M059J (cell line): ENCODE results near the gene PRMT6. TPM values are rescaled to one million over a fixed set of nuclear protein-coding genes. Genes with fewer than 3 reads are reported as not detected.
"Not testable (repeated sequence)": the region's sequence is repeated elsewhere in the genome, so short reads cannot be mapped to it uniquely, and the experiment has no call there.

Experiments
- DNase-seq: peaks from one replicate; pipeline ENCODE4 v3.0.0-alpha.2; 2012; ENCODE audit warnings: low read depth
- total RNA-seq: library from RNA; depleted of rRNA; stranded (reverse); fragments of >200 nt; shearing (Covaris generic); gene quantifications from 2 replicates; pipeline ENCODE4 v1.2.3, GENCODE V29; 2014; rRNA removed

The PRMT6 gene
- 18.7 and 22.7 TPM in 2 replicates for total RNA-seq

DNA sequence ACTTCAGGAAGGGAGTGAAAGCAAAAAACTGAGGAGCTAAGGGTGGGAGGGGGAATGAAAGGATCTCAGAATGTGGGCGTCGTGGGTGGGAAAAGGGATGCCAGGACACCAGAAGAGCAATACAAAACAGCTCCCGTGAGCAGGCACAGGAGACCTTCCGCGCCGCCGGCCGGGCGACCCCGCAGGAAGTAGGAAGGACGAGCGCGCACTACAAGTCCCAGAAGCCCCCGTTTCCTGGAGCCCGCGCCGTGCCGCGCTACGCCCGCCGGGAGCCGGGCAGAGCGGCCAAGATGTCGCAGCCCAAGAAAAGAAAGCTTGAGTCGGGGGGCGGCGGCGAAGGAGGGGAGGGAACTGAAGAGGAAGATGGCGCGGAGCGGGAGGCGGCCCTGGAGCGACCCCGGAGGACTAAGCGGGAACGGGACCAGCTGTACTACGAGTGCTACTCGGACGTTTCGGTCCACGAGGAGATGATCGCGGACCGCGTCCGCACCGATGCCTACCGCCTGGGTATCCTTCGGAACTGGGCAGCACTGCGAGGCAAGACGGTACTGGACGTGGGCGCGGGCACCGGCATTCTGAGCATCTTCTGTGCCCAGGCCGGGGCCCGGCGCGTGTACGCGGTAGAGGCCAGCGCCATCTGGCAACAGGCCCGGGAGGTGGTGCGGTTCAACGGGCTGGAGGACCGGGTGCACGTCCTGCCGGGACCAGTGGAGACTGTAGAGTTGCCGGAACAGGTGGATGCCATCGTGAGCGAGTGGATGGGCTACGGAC, at the start of gene PRMT6:
PRMT6 (plus strand) TSS at position 249 of the 771 bp plus-strand sequence; CDS start at position 291, 42 bp downstream.
- DNase-seq: peak; percentile 75

DNA sequence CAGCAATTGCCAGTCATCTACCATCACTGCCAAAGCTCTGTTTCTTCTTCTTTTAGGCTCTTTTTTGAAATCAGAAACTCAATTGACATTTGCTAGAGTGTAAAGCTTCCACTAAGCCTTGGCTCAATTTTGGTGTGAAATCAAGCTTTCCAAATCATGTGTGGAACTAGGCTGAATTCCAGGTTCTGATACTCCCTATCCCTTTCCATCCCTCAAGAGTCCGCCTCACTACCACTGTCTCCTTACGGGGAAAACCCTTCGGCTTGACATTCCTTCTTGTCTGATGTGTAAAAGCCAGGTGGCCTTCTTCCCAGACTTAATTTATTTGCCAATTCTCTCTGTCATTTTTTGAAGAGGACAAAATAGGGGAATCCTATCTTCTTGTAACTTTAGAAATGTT, 47.2 kb upstream of the PRMT6 start:
- no peak for DNase-seq

DNA sequence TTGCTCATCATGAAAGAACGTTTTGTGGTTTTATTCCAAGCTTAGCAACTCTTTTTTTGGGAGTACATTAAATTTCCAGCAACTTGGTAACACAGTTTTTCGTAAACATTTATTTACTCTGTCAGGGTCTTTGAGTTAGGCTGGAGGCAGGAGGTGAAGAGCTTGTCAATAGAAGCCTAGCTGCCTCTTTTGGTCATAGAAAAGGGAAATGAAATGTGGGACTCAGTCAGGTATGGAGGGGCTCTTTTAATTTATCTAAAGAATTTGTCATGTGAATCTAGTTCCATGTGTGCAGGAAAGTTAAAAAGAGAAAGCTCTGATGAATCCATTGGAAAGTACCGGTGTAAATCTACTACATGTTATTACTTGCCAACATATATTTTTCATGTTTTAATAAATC, 45.9 kb upstream of the PRMT6 start:
- DNase-seq: no peak

DNA sequence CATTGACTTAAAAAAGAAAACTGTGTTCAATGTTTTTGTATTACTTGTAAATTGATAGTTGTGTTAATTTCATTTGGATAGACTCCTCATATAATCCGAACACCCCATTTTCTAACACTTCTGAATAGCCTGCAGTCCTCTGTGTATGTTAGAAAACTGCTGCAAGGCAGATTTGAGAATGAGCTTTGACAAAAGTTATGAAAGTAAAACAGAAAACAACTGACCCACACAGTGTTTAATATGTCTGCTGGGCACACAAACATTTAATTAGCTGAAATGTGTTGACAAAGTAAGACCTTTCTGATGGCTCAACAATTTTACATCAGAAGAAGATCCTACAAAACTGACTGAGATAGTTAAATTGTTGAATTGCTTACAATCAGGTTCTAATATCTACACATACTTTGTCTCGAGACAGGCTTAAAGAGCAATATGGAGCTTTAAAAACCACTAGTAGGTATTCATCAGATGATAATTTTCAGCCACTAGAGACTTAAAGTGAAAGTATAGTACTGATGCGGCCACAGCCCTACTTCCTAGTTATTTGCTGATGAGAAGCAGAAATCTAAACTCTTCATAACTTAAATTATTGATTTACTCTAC, 40.0 kb upstream of the PRMT6 start:
- peak; percentile 5 for DNase-seq

DNA sequence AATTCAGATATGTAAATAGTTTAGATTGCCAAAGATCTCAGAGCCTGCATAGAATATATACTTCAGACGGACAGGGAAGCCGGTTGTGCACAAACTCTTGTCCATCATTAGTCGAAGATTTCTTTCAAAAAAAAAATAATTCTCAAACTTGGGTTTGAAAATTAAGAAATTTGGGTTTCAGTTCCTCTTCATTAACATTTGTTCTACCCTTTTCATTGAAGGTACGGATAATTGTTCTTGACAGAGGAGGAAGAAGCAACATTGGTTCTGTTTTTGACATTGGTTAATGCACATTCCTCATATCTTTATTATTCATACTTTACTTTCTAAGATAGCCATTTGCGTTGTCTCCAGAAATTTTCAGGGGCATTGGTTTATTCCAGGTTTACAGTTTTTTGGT, 38.0 kb upstream of the PRMT6 start:
- DNase-seq: no peak

DNA sequence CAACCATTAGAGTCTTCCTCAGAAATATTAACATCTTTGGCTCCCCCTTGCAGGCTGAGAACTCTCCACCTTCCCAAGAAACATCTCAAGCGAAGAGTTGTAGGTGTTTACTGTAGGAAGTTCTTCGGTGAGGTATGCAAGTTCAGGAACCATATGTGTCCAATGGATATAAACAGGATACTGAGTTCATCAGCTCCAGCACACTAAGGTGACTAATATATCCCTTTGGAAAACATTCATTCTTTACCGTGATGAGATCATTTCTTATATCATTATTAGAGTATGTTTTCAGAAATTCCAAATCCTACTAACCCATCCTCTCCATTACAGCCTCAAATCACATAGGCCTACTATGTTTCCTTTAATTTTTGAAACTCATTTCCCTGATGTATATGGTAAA, 37.3 kb upstream of the PRMT6 start:
- no peak for DNase-seq

DNA sequence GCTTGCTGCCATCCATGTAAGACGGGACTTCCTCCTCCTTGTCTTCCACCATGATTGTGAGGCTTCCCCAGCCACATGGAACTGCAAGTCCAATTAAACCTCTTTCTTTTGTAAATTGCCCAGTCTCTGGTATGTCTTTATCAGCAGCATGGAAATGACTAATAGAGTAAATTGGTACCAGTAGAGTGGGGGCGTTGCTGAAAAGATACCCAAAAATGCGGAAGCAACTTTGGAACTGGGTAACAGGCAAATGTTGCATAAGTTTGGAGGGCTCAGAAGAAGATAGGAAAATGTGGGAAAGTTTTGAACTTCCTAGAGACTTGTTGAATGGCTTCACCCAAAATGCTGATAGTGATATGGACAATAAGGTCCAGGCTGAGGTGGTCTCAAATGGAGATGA, 17.6 kb upstream of the PRMT6 start:
- peak; percentile 12 for DNase-seq

DNA sequence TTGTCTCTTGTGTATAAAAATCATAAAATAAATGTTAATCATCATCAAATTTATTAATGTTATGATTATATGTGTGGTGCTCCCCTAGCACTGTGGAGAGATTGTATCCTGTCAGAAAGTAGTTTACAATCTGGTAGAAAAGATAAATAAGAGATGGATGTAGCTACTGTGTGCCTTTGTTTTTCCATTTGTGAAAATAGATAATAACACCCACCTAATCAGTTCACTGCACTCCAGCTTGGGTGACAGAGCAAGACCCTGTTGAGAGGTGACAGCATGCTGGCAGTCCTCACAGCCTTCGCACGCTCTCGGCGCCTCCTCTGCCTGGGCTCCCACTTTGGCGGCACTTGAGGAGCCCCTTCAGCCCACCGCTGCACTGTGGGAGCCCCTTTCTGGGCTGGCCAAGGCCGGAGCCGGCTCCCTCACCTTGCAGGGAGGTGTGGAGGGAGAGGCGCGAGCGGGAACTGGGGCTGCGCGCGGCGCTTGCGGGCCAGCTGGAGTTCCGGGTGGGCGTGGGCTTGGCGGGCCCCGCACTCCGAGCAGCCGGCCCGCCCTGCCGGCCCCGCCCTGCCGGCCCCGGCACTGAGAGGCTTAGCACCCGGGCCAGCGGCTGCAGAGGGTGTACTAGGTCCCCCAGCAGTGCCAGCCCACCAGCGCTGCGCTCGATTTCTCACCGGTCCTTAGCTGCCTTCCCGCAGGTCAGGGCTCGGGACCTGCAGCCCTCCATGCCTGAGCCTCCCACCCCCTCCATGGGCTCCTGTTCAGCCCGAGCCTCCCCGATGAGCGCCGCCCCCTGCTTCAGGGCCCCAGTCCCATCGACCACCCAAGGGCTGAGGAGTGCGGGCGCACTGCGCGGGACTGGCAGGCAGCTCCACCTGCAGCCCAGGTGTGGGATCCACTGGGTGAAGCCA, 11.9 kb upstream of the PRMT6 start:
- not testable (repeated sequence) for DNase-seq

DNA sequence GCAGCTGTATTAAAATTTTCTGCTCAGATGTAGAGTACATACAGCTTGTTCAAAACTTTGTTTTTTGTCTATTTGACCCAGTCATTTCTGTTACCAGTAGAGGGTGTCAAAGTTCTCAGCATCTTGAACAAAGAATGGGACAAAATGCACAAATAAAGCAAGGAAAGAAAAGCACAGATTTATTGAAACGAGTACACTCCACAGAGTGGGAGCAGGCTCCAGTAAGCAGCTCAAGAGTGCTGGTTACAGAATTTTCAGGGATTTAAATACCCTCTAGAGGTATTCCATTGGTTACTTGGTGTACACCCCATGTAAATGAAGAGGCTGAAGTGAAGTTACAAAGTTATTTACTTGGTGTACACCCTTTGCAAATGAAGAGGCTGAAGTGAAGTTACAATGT, 8.9 kb upstream of the PRMT6 start:
- DNase-seq: peak; percentile 14

DNA sequence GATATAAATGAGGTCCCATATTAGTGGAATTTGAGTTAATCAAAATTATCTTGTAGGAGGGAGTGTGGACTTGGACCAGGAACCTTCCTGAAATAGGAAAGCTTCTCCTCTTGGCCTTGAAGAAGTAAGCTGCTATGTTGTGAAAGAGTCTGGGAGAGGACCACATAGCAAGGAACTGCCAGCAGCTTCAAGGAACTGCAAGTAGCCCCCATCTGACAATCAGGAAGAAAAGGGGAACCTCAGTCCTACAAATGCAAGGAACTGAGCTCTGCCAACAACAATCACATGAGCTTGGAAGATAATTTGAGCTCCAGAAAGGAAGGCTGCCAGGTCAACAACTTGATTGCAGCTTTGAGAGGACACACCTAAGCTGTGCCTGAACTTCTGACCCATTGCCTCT, 8.2 kb upstream of the PRMT6 start:
- no peak for DNase-seq

DNA sequence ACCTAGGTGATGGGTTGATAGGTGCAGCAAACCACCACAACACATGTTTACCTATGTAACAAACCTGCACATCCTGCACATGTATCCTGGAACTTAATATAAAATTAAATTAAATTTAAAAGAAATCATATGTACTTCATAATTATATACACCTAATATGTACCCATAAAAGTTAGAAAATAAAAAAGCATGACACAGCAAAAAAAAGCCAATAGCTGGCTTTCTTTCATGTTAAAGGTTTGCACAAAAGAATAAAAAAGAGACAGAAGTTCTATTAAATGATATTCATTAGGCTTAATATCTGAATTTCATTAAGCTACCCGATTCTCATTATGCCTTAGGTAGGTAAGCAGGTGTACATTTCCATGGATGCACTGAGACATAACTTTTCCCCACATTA, 5.2 kb upstream of the PRMT6 start:
- no peak for DNase-seq

DNA sequence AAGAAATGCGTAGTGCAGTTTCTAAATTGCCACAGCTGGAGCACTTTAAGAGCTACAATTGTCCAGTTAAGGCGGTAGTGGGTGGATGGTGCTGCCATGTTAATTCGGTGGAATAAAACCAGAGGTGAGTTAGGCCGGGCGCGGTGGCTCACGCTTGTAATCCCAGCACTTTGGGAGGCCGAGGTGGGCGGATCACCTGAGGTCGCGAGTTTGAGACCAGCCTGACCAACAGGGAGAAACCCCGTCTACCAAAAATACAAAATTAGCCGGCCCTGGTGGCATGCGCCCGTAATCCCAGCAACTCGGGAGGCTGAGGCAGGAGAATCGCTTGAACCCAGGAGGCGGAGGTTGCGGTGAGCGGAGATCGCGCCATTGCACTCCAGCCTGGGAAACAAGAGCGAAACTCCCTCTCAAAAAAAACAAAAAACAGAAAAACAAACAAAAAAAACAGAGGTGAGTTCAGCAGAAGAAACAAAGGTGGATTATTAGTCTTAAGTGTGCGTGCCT, 502 bp upstream of the PRMT6 start:
- not testable (repeated sequence) for DNase-seq

DNA sequence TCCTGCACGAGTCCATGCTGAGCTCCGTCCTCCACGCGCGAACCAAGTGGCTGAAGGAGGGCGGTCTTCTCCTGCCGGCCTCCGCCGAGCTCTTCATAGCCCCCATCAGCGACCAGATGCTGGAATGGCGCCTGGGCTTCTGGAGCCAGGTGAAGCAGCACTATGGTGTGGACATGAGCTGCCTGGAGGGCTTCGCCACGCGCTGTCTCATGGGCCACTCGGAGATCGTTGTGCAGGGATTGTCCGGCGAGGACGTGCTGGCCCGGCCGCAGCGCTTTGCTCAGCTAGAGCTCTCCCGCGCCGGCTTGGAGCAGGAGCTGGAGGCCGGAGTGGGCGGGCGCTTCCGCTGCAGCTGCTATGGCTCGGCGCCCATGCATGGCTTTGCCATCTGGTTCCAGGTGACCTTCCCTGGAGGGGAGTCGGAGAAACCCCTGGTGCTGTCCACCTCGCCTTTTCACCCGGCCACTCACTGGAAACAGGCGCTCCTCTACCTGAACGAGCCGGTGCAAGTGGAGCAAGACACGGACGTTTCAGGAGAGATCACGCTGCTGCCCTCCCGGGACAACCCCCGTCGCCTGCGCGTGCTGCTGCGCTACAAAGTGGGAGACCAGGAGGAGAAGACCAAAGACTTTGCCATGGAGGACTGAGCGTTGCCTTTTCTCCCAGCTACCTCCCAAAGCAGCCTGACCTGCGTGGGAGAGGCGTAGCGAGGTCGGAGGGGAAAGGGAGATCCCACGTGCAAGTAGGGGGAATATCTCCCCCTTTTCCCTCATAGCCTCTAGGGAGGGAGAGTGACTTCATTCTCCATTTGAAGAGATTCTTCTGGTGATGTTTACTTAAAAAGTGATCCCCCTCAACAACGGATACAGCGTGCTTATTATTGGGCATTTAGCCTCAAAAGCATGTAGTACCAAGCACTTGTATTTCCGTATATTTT, 991 bp downstream of the PRMT6 start:
- DNase-seq: peak; percentile 63

DNA sequence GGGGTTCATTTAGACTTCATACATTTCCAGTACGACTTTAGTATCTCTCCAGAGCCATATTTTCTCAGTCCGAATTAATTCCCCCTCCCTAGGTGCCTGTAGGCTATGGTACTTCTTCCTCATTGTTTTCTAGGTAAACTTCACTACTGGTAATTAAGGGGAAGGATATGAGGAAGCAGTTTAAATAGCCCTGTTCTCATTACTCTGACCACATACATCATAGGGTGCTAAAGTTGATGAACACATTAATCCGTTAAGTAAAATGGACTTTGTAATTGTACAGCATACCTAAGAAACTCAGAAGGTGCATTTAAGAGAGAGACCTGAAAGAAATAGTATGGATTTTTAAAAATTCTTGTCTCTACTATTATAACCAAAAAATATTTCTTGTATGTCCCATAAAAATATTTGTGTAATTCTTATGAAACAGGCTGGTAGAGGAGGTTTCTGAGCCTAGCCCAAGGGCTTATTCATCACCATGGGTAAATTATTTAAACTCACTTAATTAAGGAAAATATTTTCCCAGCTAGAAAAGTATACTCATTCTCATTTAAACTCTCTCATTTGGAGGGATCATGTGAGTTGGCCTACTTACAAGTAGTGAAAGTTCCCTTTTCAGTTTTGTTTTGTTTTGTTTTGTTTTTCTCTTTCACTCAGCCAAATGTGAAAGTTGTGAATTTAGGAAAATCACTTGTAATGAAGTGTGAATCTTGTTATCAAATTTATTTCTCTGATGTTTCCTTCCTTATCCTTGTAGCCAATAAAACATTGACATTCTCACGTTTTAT, 2.0 kb downstream of the PRMT6 start:
- DNase-seq: no peak

DNA sequence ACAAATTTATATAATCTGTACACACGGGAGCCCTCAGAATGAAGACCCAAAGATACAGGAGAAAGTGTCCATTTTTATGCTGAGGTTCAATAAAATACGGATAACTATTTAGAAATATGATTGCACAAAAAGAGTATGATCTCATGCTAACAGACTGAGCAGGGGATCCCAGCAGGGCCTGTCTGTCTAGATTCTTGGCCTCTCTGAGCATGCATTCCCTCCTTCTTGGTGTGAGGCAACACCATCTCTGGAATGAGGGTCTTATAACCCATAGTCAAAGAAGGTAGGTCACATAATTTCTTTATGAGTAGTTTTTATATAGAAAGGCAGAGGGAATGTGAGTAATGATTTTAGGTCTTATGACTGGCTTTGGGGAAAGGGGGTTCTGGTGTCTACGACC, 5.4 kb downstream of the PRMT6 start:
- no peak for DNase-seq

DNA sequence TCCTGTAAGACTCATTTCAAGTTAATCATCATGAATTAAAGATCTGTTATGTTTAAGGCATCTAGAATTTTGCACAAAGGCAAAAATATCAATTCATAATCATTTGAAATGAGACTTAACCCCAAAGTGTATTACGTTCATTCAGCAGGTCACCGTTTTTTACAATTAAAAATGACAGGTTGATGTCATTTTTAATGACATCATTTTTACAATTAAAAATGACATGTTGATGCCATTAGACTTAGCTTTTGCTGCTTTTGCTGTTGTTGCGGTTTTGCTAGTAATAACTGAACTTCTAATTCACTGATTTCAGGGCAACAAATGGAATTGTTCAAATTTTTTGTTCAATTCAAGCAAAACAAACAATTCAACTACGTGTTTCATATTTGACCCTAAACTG, 17.0 kb downstream of the PRMT6 start:
- DNase-seq: no peak

DNA sequence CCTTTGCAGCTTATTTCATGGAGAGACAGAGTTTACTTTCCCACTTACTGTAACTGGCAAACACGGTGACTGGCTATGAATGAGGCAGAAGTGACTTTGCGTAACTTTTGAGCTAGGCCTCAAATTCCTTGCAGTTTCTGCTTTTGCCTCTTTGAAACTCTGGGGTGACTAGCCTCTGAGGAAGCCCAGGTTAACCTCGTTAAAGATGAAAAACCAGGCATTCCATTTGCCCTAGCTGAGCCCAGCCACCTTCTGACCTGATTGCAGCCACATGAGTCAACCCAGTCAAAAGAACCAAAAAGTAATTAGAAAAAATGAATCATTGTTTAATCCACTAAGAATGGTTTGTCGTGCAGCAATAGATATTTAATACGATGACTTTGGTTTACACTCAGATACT, 20.4 kb downstream of the PRMT6 start:
- peak; percentile 98 for DNase-seq

DNA sequence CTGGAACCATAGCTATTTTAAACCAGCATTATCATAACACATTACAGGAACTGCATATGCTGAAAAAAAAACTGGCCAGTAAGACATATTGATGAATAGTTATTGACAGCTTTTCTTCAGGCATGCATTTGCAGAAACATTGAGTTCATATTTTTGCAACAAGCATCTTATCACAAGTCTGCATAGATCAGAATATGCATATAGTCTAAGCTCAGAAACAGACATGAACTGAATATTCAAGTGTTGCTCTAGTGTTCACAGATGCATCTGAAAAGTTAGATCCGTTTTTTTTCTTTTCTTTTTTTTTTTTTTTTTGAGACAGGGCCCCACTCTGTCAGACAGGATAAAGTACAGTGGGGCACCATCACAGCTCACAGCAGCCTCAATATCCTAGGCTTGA, 22.8 kb downstream of the PRMT6 start:
- no peak for DNase-seq

DNA sequence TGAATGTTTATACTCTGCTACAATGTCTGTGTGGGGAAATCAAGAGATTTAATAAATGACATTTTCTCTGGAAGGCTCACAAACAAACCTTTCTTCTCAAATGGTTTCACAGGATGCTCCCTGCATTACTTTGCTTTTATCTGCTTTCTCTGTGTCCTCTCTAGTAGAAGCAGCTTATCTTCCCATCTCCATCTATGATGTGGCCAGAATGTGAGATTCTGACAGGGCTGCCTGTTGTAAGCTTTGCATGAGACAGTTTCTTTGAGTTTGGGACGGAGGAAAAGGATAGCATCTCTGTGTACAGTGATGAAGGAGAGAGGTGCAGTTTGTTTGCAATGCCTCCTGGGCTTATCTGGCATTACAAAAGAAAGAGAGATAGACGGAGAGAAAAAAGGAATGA, 24.6 kb downstream of the PRMT6 start:
- DNase-seq: no peak

DNA sequence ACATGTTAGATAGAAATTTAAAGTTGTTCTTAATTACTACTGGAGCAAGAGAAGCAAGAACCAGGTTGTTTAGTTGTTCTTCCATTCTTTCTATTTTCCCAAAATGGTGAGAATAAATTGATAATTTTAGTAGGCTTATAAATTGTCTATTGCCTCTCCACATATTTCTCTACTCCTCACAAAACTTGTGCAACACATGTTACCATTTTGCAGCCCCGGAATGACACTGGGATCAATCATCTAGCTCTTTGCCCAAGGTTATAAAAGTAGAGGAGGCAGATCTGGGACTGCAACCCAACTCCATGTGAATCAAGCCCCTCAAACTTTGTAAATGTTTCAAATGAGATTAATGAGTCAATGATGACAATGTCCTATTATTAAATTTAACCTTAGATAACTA, 34.9 kb downstream of the PRMT6 start:
- DNase-seq: no peak
